Hematopoietic multipotent progenitor cell treated with erythropoietin and hydrocortisone succinate and interleukin-3 and kit ligand, for 17 days (in vitro differentiated cells): ENCODE measurements around the gene LRRC75B.

ENCODE experiments used
- DNase-seq: peaks from one replicate; pipeline ENCODE4 v3.0.0-alpha.2; 2015; ENCODE audit warnings: low spot score

Gene LRRC75B

GRCh38 chr22:24585461-24585860, 7.4 kb downstream of the LRRC75B start:
- DNase-seq, result no peak

GRCh38 chr22:24584871-24585411, 7.9 kb downstream of the LRRC75B start:
- no peak for DNase-seq

GRCh38 chr22:24584166-24584790, 8.6 kb downstream of the LRRC75B start:
- no peak for DNase-seq

- DNase-seq, result no peak
Observed at GRCh38 chr22:24583221-24584165, 9.4 kb downstream of the LRRC75B start.

- no peak for DNase-seq
Observed at GRCh38 chr22:24582056-24582814, 10.6 kb downstream of the LRRC75B start.

GRCh38 chr22:24580276-24580675, 12.6 kb downstream of the LRRC75B start:
- no peak for DNase-seq

GRCh38 chr22:24579258-24579601, 13.6 kb downstream of the LRRC75B start:
- no peak for DNase-seq

GRCh38 chr22:24578355-24579257, 14.3 kb downstream of the LRRC75B start:
- DNase-seq, result no peak

GRCh38 chr22:24576778-24577177, 16.1 kb downstream of the LRRC75B start:
- no peak for DNase-seq

- DNase-seq, result no peak
Observed at GRCh38 chr22:24571266-24571665, 21.6 kb downstream of the LRRC75B start.

GRCh38 chr22:24567668-24568067, 25.2 kb downstream of the LRRC75B start:
- no peak for DNase-seq

- DNase-seq, result no peak
Observed at GRCh38 chr22:24566899-24567511, 25.9 kb downstream of the LRRC75B start.

GRCh38 chr22:24565077-24565476, 27.8 kb downstream of the LRRC75B start:
- no peak for DNase-seq

GRCh38 chr22:24564376-24565058, 28.4 kb downstream of the LRRC75B start:
- no peak for DNase-seq

- DNase-seq, result no peak
Observed at GRCh38 chr22:24563246-24563645, 29.6 kb downstream of the LRRC75B start.

- no peak for DNase-seq
Observed at GRCh38 chr22:24559471-24559870, 33.4 kb downstream of the LRRC75B start.

GRCh38 chr22:24555165-24556039, 37.5 kb downstream of the LRRC75B start, which contains the start of gene SNRPD3:
Gene SNRPD3 (plus strand): TSS chr22:24555999. CDS start chr22:24557675, 1,676 bp downstream.
- peak; percentile 99 for DNase-seq

- peak; percentile 56 for DNase-seq
Observed at GRCh38 chr22:24554313-24555164, 38.3 kb downstream of the LRRC75B start, which contains the start of gene GUCD1. Gene GUCD1 (minus strand): TSS chr22:24555138. CDS start chr22:24554991, 147 bp downstream.
